KBM-7 (cell line): ENCODE results near the gene SH3TC2.

Experiments
- DNase-seq: peaks from one replicate; pipeline ENCODE4 v3.0.0-alpha.2; 2015
- in situ Hi-C: fragments of 300-500 bp; cut with MboI; formaldehyde crosslinking; loops from 2 replicates; pipeline ENCODE4 v1.14.3; 2020; ENCODE audit warnings: low sequenced_read_pairs, low pct_unique_long_range_greater_than_20kb, mixed read lengths

Gene SH3TC2

GRCh38 chr5:148966348-148966747 is 96.5 kb downstream of the SH3TC2 start:
- in situ Hi-C loops = loop anchor here (25.0 kb wide), 1 partner anchor 146 kb away; no protein-coding TSS in a partner anchor
- no peak for DNase-seq

GRCh38 chr5:148965511-148966265 is 97.2 kb downstream of the SH3TC2 start:
- in situ Hi-C loops = loop anchor here (25.0 kb wide), 1 partner anchor 147 kb away; no protein-coding TSS in a partner anchor
- DNase-seq = no peak

DNA sequence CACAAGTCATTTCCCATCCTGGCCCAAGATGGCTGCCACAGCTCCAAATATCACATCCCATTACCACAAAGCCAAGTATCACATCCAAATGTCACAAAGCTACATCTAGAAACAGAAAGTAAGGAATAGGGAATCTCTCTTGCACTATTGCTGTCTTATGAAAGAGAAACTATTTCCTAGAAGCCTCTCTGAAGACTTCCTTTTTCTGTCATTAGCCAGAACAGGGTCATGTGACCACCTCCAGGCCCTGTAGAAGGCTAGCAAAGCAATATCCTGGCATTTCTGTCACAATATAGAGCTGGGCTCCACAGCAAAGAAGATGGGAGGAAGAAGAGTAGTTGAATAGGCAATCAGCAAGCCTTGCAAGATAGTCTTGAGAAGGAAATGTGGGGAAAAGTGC is 99.2 kb downstream of the SH3TC2 start:
- peak; percentile 14 for DNase-seq
- in situ Hi-C loops = loop anchor here (25.0 kb wide), 1 partner anchor 149 kb away; no protein-coding TSS in a partner anchor

DNA sequence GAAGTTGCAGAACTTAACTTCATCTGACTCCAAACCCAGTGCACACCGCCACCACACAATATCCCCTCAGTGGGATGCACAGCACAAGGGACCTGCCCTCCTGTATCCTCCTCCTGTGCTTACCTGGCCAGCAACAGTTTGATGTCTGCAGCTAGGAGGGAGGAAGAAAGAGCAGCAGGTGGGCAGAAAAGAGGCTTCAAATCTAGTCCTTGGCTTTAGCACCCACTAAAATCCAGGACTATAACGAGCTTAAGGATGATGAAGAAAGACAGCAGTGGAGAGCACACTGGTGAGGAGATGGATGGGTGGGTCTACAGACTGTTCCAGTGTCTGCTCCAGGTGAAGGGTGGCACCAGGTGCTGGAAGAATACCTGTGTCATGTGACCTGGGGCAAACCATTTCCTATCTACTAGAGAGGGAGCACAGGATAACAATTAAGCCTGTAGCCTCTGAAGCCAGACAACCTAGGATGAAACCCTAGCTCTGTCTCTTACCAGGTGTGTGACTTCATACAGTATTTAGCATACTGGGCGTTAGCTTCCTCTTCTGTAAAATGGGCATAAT is 100.0 kb downstream of the SH3TC2 start:
- DNase-seq = no peak
- in situ Hi-C loops = loop anchor here (25.0 kb wide), 1 partner anchor 149 kb away; no protein-coding TSS in a partner anchor

DNA sequence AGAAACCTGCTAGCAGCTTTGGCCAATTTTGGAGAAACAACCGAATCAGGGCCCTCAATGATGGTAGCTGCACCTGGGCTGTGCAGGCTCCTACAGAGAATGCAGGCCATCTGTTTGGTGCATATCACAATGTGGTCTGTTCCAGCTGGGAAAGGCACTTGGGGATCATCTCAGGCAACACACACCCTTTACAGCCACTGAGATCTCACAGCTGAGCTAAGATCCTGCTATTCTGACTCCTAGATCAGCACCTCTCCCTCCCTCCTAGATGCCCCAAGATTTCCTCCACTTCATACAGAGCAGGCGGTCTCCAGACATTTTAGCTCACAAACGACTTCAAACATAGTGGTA is 100.7 kb downstream of the SH3TC2 start:
- DNase-seq = no peak
- in situ Hi-C loops = loop anchor here (25.0 kb wide), 1 partner anchor 150 kb away; no protein-coding TSS in a partner anchor

- in situ Hi-C loops = loop anchor here (25.0 kb wide), 1 partner anchor 151 kb away; no protein-coding TSS in a partner anchor
These were observed 101.3 kb downstream of the SH3TC2 start for GRCh38 chr5:148961261-148962199.

DNA sequence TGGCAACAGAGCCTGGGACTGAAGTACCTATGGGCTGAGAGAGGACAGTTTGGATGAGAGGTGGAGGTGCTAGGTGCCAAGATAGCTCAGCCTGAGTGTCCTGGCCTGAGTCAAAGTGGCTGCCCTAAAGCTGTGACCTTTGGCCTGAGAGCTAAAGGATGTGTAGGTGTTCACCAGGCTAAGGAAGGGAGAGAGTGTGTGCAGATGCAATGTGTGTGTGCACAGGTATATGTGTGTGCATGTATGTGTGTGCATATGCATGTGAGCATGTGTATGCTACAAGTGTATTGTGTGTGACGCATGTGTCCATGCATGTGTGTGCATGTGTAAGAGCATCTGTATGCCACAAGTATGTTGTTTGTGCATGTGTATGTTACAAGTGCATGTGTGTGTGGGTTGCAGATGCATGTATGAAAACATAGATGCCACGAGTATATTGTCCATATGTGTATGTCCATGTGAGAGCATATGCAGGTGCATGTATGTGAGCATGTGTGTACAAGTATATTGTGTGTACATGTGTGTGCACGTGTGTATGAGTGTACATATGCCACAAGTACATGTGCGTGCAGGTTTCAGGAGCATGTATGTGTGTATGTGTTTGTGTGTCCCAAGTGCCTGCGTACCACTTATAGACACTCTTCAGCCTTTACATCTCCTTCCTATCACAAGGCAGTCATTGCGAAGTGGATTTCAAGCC is 102.6 kb downstream of the SH3TC2 start:
- in situ Hi-C loops = loop anchor here (25.0 kb wide), 1 partner anchor 152 kb away; no protein-coding TSS in a partner anchor
- no peak for DNase-seq

More at GRCh38 chr5:148961261-148962199, 101.3 kb downstream of the SH3TC2 start:
- no peak for DNase-seq

- DNase-seq = peak; percentile 55
- in situ Hi-C loops = loop anchor here (10.0 to 25.0 kb wide), 2 partner anchors 155 to 223 kb away; no protein-coding TSS in a partner anchor
These were observed 105.2 kb downstream of the SH3TC2 start for GRCh38 chr5:148957591-148958202.

GRCh38 chr5:148956477-148957385 is 106.1 kb downstream of the SH3TC2 start:
- in situ Hi-C loops = loop anchor here (10.0 to 25.0 kb wide), 2 partner anchors 156 to 222 kb away; no protein-coding TSS in a partner anchor
- no peak for DNase-seq
